Fibroblast of skin of abdomen (primary cell): ENCODE results near the gene NCSTN.

Experiments used
- DNase-seq: peaks from one replicate; pipeline ENCODE4 v3.0.0-alpha.2; 2013

The NCSTN gene

DNA sequence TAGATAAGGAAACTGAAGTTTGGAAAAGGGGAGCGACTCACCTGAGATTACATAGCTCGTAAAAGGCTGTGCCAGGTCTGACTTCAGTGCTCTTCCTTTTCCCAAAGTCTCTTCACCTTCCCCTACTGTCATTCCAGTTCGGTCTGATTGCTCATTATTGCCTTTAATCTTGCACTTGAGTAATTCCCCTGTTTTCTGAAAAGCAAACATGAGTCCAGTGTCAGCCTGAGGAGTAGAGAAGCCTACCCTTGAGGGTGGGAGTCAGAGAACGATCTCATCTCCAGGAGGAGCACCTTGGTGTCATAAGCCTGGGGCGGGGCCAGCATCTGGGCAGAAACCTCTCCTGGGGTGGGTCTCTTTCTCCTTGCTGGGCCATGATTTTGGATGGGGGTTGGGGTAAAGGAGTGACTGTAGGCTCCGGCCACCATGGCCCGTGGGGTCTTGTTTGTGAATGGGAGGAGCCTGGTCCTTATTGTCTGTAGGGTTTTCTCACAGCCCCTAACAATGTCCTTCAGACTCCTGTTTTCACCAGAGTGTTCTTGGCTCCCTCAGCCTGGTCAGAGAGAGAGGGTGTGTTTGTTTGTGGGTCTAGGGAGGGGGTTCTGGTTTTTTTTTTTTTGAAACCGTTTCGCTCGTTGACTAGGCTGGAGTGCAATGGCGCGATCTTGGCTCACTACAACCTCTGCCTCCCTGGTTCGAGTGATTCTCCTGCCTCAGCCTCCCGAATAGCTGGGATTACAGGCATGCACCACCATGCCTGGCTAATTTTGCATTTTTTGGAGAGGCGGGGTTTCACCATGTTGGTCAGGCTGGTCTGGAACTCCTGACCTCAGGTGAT lies 63.2 kb downstream of the NCSTN start:
- no peak for DNase-seq

DNA sequence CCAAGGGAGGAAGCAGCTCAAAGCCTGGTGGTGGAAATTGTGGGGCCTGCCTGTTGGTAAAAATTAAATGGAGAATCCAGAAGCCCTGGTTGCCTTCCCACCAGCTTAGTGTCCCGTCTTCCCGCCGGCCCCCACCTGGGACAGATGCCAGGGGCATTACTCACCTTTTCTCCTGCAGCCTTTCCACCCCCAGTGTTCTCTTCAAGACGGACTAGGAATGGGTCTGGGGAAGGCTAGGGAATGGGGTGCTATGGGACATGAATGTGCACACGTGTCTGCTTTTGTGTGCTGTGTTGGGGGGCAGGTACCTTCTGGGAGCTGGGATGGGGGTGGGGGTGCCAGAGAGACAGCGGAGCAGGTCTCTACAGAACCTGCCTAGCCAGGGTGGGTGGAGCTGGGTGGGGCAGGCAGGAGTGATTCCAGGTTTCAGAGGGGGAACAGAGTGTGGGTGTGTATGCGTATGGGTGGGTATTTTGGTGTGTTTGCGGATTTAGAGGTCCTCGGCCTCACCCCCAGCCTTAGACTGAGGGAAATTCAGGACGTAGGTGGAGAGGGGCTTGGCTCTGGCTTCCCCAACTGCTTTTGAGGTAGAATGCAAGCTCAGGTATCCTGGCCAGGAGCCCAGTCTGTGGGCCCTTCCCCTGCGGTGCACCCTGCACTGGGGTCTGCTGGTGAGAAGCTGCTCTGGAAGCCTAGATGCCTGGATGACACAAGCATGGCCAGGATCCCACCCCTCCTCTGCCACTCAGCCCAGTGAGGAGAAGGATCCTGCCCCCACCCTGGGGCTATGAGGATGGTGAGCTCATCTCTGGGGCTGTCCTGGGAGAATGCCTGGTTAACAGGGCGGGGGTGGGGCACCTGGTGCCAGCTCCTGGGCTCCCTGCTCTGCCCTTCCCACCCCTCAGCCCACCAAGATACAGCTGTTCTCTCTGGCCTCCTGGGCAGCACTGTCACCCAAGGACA lies 64.9 kb downstream of the NCSTN start:
- DNase-seq: peak; percentile 33
